ENCODE data around the gene INTS6L.

DNA sequence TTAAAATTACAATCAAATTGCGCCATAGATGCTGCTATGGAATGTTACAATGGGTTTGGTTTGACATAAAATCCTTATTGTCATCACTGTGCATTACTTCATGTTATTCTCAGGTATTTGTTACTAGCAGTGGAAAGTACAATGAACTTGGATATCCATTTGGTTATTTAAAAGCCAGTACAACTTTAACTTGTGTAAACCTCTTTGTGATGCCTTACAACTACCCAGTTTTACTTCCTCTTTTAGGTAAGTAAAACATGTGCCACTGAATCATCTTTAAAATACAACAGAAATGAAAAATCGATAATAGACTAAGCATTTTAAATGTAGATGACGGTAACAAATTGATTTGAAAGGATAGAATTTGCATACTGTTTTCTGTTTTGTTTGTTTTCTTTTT is 35.6 kb downstream of the INTS6L start:
- no peak for TF ChIP-seq CTCF (conservative IDR thresholded peaks at IDR 0.05; ENCODE audit: low read length)
- TF ChIP-seq EZH2phosphoT487 (IDR thresholded peaks at IDR 0.05; ENCODE audit: borderline replicate concordance): no peak
